ENCODE measurements around the gene EPN1.

Gene EPN1

DNA sequence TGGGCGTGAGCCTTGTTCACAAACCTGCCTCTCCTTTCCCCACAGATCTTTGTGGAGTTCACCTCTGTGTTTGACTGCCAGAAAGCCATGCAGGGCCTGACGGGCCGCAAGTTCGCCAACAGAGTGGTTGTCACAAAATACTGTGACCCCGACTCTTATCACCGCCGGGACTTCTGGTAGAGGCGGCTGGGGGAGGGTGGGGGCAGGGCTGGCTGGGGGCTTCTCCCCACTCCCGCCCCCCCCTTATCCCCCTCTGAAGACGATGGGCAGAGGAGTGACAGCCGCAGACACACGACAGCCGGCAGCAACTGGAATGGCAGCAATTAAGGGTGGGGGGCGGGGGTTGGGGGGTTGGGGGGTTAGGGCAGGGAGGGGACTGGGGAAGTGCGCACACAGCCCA, 1.1 kb upstream of the EPN1 start:
- TF ChIP-seq, protein P1, sequence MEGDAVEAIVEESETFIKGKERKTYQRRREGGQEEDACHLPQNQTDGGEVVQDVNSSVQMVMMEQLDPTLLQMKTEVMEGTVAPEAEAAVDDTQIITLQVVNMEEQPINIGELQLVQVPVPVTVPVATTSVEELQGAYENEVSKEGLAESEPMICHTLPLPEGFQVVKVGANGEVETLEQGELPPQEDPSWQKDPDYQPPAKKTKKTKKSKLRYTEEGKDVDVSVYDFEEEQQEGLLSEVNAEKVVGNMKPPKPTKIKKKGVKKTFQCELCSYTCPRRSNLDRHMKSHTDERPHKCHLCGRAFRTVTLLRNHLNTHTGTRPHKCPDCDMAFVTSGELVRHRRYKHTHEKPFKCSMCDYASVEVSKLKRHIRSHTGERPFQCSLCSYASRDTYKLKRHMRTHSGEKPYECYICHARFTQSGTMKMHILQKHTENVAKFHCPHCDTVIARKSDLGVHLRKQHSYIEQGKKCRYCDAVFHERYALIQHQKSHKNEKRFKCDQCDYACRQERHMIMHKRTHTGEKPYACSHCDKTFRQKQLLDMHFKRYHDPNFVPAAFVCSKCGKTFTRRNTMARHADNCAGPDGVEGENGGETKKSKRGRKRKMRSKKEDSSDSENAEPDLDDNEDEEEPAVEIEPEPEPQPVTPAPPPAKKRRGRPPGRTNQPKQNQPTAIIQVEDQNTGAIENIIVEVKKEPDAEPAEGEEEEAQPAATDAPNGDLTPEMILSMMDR (IDR thresholded peaks at IDR 0.05; ENCODE audit: low read depth, low read length, missing control alignments) = no peak
- no peak overlapping the region for H3K4me3 ChIP-seq (ENCODE audit: low read depth, low read length)
- no peak for DNase-seq (ENCODE audit: low read depth)

DNA sequence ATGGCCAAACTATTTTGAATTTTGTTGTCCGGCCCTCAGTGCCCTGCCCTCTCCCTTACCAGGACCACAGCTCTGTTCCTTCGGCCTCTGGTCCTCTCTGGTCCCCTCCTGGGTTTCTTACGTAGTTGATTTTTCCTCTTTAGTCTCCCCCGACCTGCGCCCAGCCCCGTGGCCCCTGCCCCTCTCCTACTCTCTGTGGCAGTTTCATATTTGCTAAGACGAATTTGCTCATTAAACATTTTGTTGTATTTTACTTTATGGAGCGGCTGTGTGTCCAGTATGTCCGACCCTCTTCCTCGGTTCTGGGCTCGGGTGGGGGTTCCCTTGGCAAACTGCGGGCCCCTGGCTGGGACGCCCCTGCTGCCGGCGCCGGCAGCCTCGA, 576 bp upstream of the EPN1 start:
- peak overlapping the region; percentile 75 for H3K4me3 ChIP-seq (ENCODE audit: low read depth, low read length)
- TF ChIP-seq, protein P1 (IDR thresholded peaks at IDR 0.05; ENCODE audit: low read depth, low read length, missing control alignments) = no peak
- DNase-seq (ENCODE audit: low read depth) = no peak

DNA sequence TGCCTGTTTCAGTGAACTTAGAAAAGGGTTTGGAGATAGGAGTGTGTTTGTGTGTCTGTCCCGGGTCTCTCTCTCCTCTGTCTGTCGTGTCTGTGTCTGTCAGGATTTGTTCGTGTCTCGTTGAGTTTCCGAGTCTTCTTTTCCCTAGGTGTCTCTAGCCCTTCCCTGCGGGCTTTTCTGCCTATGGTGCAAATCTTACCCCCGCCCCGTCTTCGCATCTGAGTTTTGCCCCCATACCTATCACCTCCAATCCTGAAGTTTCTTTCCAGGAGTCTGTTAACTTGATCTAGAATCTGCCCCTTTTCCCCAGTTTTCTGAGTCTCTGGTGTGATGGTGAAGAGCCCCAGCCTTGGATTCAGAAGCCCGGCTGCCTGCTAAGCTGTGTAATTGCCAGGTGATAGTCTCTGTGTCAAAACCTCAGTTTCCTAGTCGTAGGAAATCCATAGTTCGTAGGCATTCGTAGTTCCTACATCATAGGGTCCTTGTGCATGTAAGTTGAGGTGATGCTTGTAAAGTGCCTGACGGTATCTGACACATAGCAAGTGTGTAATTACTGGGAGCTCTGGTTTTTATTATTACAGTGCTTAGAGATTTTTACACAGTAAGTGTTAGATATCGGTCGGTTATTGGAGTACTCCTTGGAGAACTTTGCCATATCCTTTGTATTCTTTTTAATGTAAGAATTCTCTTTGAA, 782 bp downstream of the EPN1 start:
- TF ChIP-seq, protein P1 (IDR thresholded peaks at IDR 0.05; ENCODE audit: low read depth, low read length, missing control alignments) = no peak
- DNase-seq (ENCODE audit: low read depth) = no peak
- peak overlapping the region; percentile 75 for H3K4me3 ChIP-seq (ENCODE audit: low read depth, low read length)

DNA sequence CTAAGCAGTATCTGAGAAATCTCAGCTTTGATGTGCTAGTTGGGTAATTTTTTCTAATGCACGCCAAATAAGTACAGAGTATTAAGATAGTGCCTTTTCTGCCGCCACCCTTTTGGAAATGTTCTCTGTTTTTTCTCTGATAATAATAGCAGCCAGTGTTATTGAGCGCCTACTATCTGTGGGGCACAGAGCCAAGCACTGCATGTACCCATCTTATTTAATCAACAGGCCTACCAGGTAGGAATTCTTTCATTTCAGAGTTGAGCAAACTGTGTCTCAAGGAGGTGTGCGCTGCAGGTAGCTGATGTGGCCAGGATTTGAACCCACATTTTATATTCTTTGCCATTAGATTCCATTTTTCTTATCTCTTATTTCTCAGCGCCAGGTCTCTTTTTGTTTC, 1.4 kb downstream of the EPN1 start:
- TF ChIP-seq, protein P1 (IDR thresholded peaks at IDR 0.05; ENCODE audit: low read depth, low read length, missing control alignments) = no peak
- peak overlapping the region; percentile 75 for H3K4me3 ChIP-seq (ENCODE audit: low read depth, low read length)
- DNase-seq (ENCODE audit: low read depth) = no peak

DNA sequence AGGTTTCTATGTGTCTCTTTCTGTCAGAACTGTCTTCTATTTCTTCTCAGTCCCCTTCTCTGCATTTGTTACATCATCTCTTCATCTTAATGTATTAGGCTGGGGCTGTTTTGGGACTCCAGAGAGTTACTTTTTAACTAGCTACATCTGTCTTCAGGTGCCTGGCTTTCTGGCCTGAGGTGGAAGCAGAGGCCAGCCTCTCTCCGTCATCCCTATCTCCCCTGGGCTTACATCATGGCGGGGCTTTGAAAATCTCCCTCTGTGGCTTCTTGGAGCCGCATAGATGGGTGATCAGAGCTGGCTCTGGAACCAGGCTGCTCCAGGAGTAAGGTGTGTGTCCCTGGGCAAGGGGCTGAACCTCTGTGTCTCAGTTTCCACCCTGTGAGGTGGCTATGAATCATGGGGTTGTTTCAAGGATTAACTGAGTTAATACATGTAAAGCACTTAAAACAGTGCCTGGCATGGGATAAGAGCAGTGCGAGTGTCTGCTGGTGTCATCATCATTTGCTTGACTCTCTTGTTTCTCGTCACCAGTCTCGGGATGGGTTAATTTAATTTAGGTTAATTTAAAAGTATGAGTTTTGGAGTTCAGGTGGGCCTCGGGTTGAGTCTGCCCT, 2.0 kb downstream of the EPN1 start:
- DNase-seq (ENCODE audit: low read depth) = no peak
- peak overlapping the region; percentile 75 for H3K4me3 ChIP-seq (ENCODE audit: low read depth, low read length)
- TF ChIP-seq, protein P1 (IDR thresholded peaks at IDR 0.05; ENCODE audit: low read depth, low read length, missing control alignments) = no peak

DNA sequence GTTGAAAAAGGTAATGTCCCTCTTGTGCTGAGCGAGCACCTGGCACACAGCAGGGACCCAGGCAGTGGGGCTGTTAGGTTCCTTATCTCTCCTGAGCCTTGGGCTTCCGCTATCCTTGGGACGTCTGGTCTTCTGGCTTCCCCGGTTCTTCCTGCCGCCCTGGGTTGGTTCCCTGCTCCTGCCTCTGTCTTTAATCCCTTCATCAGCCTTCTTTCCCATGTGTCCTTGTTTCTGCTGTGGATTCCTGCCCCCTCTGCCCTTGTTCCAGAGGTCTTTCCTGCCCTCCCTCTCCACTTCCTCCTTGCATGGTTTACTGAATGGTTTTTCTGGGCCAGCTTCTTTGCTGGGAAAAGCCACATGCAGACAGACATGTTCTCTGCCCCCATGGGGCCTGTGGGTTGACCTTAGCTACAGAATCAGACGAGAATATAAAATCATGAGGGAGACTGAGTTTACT, 2.6 kb downstream of the EPN1 start:
- no peak for DNase-seq (ENCODE audit: low read depth)

More for the DNA sequence above, 2.6 kb downstream of the EPN1 start:
- peak overlapping the region; percentile 75 for H3K4me3 ChIP-seq (ENCODE audit: low read depth, low read length)
- TF ChIP-seq, protein P1 (IDR thresholded peaks at IDR 0.05; ENCODE audit: low read depth, low read length, missing control alignments) = no peak

Measured in GM12864 (cell line).